HG03196 (cell line): ENCODE data around the gene GART.
"Not testable (repeated sequence)": the region's sequence is repeated elsewhere in the genome, so short reads cannot be mapped to it uniquely, and the experiment has no call there.

ENCODE experiments used
- ATAC-seq: cut with Tn5 transposase; IDR thresholded peaks from one replicate; pipeline ENCODE4 v1.9.1; 2021; ENCODE audit not compliant: unreplicated experiment

GART gene

GRCh38 chr21:33541756-33542639, at the start of gene GART:
Gene GART, minus strand, starts transcription at chr21:33542117. Its CDS starts 2,802 bp downstream, at chr21:33539315.
- ATAC-seq: peak; percentile 57

DNA sequence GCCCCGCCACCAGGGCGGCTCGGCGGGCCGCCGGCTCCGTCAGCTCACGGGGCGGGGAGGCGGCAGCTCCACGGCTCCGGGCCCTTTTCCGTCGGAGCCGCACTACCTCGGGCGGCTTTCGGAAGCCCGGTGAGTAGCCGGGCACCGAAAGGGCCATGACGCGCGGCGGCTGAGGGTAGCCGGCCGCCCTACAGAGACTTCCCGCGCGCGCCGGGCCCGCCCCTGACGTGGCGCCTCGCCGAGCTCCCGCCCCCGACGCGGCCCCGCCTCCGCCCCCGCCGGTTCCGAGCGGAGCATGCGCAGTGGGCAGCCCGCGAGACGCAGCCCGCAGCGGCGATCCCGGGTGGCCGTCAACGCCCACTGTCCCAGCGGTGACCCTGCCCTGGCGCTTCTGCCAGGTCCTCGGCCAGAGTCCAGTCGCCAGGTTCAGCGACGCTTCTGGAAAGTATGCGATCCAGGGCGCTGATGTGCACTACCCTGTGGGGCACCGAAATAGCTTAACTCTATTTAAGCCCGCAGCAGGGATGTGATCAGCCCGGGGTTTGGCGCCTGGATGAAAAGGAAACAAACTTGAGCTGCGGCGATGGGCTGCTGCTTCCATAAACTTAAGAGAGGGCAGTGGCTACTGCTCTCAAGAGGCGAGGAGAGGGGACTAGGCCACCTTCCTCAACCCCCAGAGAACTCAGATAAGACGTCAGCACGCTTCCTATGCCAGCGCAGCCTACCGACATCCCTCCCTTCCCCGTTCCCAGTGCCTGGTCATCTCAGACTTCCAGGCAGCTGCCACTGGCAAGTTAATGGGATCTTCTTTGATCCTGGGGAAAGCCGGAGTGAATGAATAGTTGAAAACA, 46.8 kb upstream of the GART start, which contains the start of gene DONSON:
Gene DONSON, minus strand, starts transcription at position 200 of the 851 bp plus-strand sequence. Its CDS starts 43 bp downstream, at position 157.
- peak; percentile 94 for ATAC-seq

DNA sequence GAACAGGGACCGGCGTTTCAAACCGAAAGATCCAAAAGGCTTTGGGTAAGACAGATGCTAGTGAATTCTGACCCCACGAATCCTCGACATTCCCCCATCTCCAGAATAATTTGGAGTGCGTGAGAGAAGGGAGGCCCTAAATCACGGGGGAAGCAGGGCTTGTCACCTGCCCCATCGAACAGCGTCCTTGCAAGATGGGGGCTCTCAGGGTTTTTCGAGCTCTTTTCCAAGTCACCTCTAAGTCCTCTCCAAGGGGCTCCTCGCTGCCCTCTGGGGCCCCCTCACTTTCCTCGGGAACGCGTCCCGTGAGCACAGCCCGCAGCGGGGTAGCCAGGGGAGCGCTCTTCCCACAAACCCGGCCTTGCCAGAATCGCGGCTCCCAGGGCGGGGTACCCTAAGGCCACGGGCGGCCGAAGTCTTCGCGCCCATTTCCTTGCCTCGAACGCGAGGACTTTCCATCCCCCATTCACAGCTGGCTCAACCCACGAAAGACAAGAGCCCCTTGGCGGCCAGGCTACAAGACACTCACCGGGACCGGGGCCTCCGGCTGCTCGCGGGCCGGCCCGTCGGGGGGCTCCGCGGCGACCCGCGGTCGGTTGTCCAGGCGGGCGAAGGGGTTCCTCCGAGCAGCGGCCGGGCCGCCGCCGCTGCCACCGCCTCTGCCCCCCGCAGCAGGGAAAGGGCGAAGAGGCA, 46.0 kb upstream of the GART start:
- ATAC-seq: peak; percentile 27

GRCh38 chr21:33586927-33587326, 45.0 kb upstream of the GART start:
- ATAC-seq: no peak

GRCh38 chr21:33584455-33584854, 42.5 kb upstream of the GART start:
- ATAC-seq: no peak

DNA sequence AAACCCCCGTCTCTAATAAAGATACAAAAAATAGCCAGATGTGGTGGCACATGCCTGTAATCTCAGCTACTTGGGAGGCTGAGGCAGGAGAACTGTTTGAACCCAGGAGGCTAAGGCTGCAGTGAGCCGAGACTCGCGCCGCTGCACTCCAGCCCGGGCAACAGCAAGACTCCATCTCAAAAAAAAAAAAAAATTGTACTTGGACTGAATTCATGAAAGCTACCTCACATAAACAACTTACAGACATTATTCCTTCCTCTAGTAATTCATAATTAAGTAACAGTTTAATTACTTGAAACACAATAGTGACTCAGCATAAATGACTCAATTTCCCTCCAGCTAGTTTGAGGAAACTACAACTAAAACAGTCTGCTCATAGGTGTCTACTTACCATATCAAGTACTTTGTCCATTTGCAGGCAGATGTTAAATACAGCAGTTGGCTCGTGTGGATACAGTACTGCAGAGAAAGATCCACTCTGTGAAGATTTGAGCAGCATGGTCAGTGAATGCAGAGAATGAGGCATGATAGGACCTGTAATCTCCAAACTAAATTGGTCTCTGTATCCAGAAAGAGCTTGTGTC, 37.1 kb upstream of the GART start:
- no peak for ATAC-seq

- no peak for ATAC-seq
Measured at GRCh38 chr21:33578214-33578613, 36.3 kb upstream of the GART start.

DNA sequence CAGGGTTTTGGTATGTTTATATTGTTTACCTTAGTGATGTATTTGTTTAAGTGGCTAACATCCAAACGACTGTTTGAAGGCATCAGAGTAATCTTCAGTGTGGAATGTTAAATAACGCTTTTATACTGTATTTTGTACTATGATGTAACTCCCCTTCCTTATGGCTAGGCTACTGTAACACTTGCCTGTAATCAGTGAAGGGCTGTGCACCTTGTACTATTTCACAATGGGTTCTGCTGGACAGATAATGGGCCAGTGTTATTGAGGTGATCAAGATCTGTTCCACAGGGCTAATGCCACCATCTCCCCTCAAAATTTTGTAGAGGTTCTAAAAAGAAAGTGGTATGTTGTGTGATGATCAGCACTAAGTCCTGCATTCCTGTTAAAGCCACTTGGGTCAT, 34.8 kb upstream of the GART start:
- not testable (repeated sequence) for ATAC-seq

GRCh38 chr21:33572350-33572749, 30.4 kb upstream of the GART start:
- no peak for ATAC-seq

DNA sequence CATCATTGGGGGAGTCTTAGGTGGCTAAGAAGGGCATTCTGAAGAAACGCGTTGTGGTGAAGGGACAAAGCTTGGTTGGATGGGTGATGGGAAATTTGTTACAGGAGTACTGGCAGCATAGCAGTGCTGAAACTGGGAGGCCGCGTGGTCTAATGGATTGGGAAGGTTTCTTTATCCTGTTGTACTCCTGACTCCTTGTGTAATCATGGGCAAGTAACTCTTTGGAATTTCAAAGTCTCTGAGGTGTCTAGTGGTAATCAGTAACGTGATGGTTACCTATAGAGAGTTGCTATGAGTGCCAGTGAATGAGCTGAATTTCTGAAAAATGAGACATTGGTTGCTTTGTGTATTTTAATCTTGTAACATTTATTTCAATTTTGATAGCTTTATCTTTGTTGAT, 28.1 kb upstream of the GART start:
- no peak for ATAC-seq

GRCh38 chr21:33568448-33568847, 26.5 kb upstream of the GART start:
- ATAC-seq: no peak

DNA sequence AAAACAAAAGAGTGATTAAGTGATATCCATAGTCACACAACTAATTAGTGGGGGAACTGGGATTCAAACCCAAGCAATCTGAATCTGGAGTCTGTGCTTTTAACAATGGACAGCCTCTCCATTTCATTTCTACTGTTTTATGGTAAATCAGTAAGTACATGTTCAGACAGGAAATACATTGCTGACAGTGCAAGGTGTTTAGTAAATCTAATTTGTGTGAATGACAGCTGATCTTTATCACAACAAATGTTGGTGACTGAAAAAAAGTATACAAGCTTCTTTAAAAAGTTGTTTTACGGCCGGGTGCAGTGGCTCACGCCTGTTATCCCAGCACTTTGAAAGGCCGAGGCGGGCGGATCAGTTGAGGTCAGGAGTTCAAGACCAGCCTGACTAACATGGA, 26.0 kb upstream of the GART start:
- ATAC-seq: no peak

- no peak for ATAC-seq
Measured at GRCh38 chr21:33566514-33566913, 24.6 kb upstream of the GART start.

GRCh38 chr21:33562389-33562788, 20.5 kb upstream of the GART start:
- no peak for ATAC-seq

DNA sequence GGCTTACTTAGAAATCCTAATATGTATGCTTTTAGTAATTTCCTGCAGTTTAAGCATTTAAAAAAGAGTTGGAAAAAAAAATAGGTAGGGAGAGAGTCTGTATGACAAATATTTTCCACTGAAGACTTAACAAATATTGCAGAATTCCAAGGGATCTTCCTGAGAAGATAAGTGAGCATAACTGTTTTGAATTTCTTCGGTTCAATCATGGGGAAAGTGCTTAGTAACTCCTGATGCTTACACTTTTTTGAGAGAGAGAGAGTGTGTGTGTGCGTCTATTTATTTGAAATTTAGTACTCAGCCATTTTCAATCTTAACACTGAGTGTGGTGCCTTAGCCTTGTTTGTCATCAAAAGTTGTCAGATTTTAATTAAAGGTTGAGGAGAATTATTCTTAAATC, 19.5 kb upstream of the GART start:
- ATAC-seq: no peak

DNA sequence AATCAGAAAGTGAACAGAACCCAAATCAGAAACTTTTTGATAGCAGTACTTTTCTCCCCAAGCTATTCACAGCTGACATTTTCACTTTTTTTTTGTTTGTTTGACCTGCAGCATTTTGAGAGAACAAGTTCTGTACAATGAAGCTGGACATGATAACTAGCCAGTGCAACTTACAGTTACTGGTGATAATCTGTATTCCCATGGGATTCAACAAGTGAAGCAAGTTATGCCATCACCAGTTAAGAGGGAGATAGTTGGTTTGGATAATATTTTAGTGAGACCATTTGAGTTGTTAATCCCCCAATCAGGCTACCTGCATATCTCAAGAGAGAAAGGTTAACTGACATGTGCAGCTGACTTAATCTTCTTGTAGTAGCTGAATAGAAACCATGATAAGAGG, 19.0 kb upstream of the GART start:
- ATAC-seq: no peak

GRCh38 chr21:33559813-33560212, 17.9 kb upstream of the GART start:
- no peak for ATAC-seq

DNA sequence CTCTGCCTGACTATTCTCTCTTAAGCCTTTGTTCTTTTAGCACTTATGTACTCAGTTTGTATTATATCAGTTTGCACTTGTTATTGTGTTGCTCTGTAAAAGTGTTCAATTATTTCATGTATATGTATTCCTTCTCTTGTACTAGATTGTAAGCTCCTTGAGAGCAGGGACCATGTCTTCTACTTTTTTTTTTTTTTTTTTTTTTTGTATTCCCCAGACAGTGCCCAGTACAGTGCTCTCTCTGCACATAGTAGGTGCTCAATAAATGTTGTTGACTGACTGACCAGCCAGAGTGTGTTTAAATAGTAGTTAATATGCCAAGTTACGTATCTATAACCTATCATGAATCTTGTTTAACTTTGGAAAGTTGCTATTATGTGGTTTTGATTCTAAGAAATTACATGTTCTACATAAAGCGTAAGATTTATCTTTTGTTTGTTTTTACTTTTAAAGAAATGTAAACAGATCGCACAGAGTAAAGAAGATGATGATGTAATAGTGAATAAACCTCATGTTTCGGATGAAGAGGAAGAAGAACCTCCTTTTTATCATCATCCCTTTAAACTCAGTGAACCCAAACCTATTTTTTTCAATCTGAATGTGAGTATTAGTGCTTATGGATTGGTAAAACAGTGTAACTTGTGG, 17.0 kb upstream of the GART start:
- ATAC-seq: no peak

GRCh38 chr21:33557447-33557846, 15.5 kb upstream of the GART start:
- ATAC-seq: no peak

- ATAC-seq: no peak
Measured at GRCh38 chr21:33554982-33555344, 13.0 kb upstream of the GART start.
